ENCODE data around the gene AMIGO3.
A peak's percentile ranks its signal among the peaks of the same experiment; 100 is the strongest.

The AMIGO3 gene

GRCh38 chr3:49720855-49721595 lies 1.5 kb upstream of the AMIGO3 start:
- TF ChIP-seq ZNF274 (IDR thresholded peaks at IDR 0.05; ENCODE audit: low read depth, low read length) = no peak

GRCh38 chr3:49718858-49719213 lies 648 bp downstream of the AMIGO3 start:
- peak overlapping the region; percentile 36; the same call in 1 of the 2 replicates for H3K4me3 ChIP-seq (ENCODE audit: low read length)
- no peak for TF ChIP-seq ZNF274 (IDR thresholded peaks at IDR 0.05; ENCODE audit: low read depth, low read length)

More at GRCh38 chr3:49720855-49721595, 1.5 kb upstream of the AMIGO3 start:
- H3K4me3 ChIP-seq (ENCODE audit: low read length) = no peak overlapping the region

- H3K4me3 ChIP-seq (ENCODE audit: low read length) = no peak overlapping the region; the same call in 1 of the 2 replicates
- TF ChIP-seq ZNF274 (IDR thresholded peaks at IDR 0.05; ENCODE audit: low read depth, low read length) = no peak
Observed at GRCh38 chr3:49717959-49718857, 1.3 kb downstream of the AMIGO3 start.

GRCh38 chr3:49717211-49717958 lies 2.1 kb downstream of the AMIGO3 start:
- H3K4me3 ChIP-seq (ENCODE audit: low read length) = no peak overlapping the region
- TF ChIP-seq ZNF274 (IDR thresholded peaks at IDR 0.05; ENCODE audit: low read depth, low read length) = no peak

- TF ChIP-seq ZNF274 (IDR thresholded peaks at IDR 0.05; ENCODE audit: low read depth, low read length) = no peak
Observed at GRCh38 chr3:49716691-49717210, 2.7 kb downstream of the AMIGO3 start.

GRCh38 chr3:49716169-49716568 lies 3.3 kb downstream of the AMIGO3 start:
- no peak overlapping the region for H3K4me3 ChIP-seq (ENCODE audit: low read length)
- TF ChIP-seq ZNF274 (IDR thresholded peaks at IDR 0.05; ENCODE audit: low read depth, low read length) = no peak

More at GRCh38 chr3:49716691-49717210, 2.7 kb downstream of the AMIGO3 start:
- no peak overlapping the region for H3K4me3 ChIP-seq (ENCODE audit: low read length)

- no peak for TF ChIP-seq ZNF274 (IDR thresholded peaks at IDR 0.05; ENCODE audit: low read depth, low read length)
- no peak overlapping the region for H3K4me3 ChIP-seq (ENCODE audit: low read length)
Observed at GRCh38 chr3:49715611-49716121, 3.8 kb downstream of the AMIGO3 start.

GRCh38 chr3:49714728-49715550 lies 4.5 kb downstream of the AMIGO3 start:
- no peak for TF ChIP-seq ZNF274 (IDR thresholded peaks at IDR 0.05; ENCODE audit: low read depth, low read length)
- no peak overlapping the region for H3K4me3 ChIP-seq (ENCODE audit: low read length)

- TF ChIP-seq ZNF274 (IDR thresholded peaks at IDR 0.05; ENCODE audit: low read depth, low read length) = no peak
- H3K4me3 ChIP-seq (ENCODE audit: low read length) = no peak overlapping the region
Observed at GRCh38 chr3:49713336-49714105, 6.0 kb downstream of the AMIGO3 start.

GRCh38 chr3:49712631-49713317 lies 6.7 kb downstream of the AMIGO3 start:
- TF ChIP-seq ZNF274 (IDR thresholded peaks at IDR 0.05; ENCODE audit: low read depth, low read length) = no peak
- no peak overlapping the region for H3K4me3 ChIP-seq (ENCODE audit: low read length)

- TF ChIP-seq ZNF274 (IDR thresholded peaks at IDR 0.05; ENCODE audit: low read depth, low read length) = no peak
- no peak overlapping the region for H3K4me3 ChIP-seq (ENCODE audit: low read length)
Observed at GRCh38 chr3:49712166-49712565, 7.3 kb downstream of the AMIGO3 start.

GRCh38 chr3:49711489-49711888 lies 8.0 kb downstream of the AMIGO3 start:
- H3K4me3 ChIP-seq (ENCODE audit: low read length) = no peak overlapping the region

More at GRCh38 chr3:49711489-49711888, 8.0 kb downstream of the AMIGO3 start:
- TF ChIP-seq ZNF274 (IDR thresholded peaks at IDR 0.05; ENCODE audit: low read depth, low read length) = no peak
